H4 (cell line): ENCODE results near the gene BARX1. TPM values are rescaled to one million over a fixed set of nuclear protein-coding genes. Genes with fewer than 3 reads are reported as not detected.
"Not testable (repeated sequence)": the region's sequence is repeated elsewhere in the genome, so short reads cannot be mapped to it uniquely, and the experiment has no call there.

Source experiments
- DNase-seq: peaks from one replicate; pipeline ENCODE4 v3.0.0-alpha.2; 2015; ENCODE audit warnings: low spot score
- total RNA-seq: library from RNA; depleted of rRNA; stranded (reverse); fragments of >200 nt; shearing (Covaris generic); gene quantifications from 2 replicates; pipeline ENCODE4 v1.2.3, GENCODE V29; 2014; rRNA removed

BARX1 gene, protein sequence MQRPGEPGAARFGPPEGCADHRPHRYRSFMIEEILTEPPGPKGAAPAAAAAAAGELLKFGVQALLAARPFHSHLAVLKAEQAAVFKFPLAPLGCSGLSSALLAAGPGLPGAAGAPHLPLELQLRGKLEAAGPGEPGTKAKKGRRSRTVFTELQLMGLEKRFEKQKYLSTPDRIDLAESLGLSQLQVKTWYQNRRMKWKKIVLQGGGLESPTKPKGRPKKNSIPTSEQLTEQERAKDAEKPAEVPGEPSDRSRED
- total RNA-seq, result not detected in 2 replicates

- DNase-seq, result no peak
Observed at GRCh38 chr9:93955111-93955980, at the start of gene BARX1. BARX1 (minus strand) TSS chr9:93955355; CDS start chr9:93955146, 209 bp downstream.

- peak; percentile 51 for DNase-seq
Observed at GRCh38 chr9:94002316-94003140, 47.4 kb upstream of the BARX1 start.

DNA sequence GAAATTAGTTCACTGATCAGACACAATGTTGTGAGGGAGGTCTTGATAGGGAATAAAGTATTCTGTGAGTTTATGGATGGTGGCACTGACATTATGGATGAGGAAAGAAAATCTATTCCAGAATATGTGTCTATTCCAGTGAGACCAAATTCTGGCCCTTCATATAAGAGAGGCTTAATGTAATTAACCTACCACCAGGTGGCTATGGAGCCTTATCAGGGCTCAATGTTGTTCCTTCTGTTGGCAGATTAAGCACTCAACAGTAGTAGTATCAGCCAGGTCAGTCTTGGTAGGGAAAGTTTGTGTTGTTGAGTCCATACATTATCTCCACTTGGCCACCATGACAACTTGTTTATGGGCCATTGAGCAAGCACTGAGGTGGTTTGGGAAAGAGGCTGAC is 41.7 kb upstream of the BARX1 start:
- no peak for DNase-seq

DNA sequence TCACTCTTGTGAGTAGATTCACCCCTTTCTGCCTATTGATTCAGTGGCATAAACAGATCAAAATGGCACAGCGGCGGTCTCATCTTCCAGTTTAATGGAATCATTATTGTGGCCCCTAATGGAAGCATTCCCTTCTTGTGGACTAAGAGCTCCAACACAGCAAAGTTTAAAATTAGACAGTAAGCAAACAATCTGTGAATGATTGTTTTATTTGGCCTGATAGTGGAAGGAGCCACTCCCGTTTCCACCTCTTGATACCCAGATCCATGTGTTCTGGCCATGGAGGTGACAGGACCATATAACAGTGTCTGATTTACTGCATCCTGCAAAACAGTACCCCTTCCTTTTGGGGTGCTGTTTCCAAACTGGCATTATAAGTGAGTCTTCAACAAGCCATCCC is 41.2 kb upstream of the BARX1 start:
- DNase-seq, result no peak

DNA sequence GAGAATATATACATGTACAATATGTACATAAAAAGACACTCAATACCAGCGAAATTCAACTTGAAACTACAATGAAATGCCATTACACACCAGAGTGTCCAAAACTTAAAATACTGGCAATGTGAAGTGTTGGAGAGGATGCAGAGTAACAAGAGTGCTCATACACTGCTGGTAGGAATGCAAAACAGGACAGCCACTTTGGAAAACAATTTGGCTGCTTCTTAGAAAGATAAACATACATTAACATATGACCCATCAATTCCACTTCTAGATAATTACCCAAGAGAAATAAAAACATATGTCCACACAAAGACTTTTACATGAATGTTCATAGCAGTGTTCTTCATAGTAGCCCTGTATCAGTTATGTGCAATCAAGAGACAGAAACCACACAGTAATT is 39.4 kb upstream of the BARX1 start:
- no peak for DNase-seq

- DNase-seq, result no peak
Observed at GRCh38 chr9:93994132-93994531, 39.0 kb upstream of the BARX1 start.

- no peak for DNase-seq
Observed at GRCh38 chr9:93992830-93993229, 37.7 kb upstream of the BARX1 start.

DNA sequence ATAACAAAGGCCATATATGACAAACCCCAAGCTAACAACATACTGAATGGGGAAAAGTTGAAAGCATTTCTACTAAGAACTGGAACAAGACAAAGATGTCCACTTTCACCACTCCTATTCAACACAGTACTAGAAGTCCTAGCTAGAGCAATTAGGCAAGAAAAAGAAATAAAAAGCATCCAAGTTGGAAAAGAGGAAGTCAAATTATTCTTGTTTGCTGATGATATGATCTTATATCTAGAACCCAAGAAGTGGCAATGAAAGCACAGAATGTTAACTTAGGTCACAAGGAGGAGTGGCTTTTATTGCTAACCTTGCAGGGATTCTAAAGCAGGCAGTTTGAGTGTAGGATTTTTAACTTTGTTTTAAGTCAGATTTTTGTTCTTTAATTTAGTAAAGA is 35.3 kb upstream of the BARX1 start:
- DNase-seq, result no peak

- no peak for DNase-seq
Observed at GRCh38 chr9:93988056-93988455, 32.9 kb upstream of the BARX1 start.

DNA sequence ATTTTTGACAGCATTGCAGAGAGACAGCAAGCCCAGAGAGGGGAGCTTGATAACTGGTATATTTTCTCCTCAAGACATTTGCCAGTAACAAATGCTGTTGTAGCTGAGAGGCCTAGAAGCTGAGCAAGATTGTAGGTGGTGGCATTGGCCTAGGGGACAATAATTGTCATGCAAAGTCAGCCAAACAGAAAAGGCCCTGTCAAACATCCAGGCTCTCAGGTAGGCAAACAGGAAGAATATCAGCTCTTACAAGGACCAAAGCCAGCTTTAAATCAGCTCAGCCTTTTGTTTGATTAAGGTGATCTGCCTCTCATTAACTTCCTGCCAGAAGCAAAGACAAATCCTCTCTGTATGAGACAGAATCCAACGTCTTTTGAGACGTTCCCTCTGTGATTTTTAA is 29.7 kb upstream of the BARX1 start:
- DNase-seq, result no peak

- DNase-seq, result no peak
Observed at GRCh38 chr9:93983875-93984274, 28.7 kb upstream of the BARX1 start.

DNA sequence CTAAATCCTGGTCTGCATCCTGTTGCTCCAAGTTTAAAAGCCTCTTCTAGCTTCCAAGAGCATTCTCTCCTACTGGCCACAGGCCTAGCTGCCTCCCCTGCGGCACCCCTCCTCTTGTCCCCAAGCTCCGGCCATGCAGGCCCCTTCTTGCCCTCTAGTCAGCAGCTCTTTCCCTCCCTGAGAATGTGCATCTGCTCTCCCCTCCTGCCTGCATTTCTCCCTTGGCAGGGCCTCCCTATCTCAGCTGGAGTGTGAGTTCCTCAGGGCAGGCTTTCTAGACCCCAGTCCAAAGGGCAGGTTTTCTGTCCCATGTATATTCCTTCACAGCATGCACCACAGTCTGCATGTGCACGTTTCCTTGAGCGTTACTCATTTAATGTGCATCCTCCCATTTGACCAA is 24.6 kb upstream of the BARX1 start:
- DNase-seq, result no peak

- no peak for DNase-seq
Observed at GRCh38 chr9:93978551-93978950, 23.4 kb upstream of the BARX1 start.

DNA sequence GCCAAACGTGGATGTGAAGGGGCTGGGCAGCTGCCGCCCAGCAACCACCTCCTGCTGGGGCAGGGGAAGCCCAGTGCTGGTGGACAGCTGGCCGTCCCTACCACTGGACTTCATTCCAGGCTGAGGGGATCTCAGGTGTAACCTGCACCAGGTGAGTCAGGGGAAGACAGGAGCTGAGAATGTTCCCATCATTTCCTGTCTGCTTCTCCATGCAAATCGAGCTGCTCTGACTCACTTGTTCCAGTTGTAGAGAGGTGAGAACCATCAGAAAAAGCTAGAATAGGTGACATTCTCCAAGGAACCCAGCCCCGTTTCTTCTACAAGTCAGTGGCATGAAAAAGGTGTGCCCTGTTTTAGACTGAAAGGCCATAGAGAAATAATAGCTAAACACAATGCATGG is 21.8 kb upstream of the BARX1 start:
- no peak for DNase-seq

GRCh38 chr9:93976081-93976480 is 20.9 kb upstream of the BARX1 start:
- DNase-seq, result no peak

DNA sequence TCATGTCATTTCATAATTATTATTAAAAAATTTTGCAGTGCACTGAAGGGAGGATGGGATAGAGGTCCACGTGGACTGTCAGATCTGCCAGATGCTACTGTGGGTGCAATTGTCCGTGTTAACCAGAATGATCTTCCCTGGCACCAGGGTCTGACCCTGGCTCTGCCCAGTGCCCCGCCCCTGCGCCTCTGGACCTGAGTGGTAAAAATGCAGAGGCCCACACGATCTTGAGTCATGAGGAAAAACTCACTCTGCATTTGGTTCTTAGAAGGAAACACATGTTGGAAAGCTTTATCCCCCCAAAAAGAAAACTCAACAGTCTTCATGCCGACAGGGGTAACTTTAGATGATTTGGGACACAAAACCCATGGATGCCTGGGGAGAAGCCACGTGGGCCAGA is 20.1 kb upstream of the BARX1 start:
- DNase-seq, result no peak

DNA sequence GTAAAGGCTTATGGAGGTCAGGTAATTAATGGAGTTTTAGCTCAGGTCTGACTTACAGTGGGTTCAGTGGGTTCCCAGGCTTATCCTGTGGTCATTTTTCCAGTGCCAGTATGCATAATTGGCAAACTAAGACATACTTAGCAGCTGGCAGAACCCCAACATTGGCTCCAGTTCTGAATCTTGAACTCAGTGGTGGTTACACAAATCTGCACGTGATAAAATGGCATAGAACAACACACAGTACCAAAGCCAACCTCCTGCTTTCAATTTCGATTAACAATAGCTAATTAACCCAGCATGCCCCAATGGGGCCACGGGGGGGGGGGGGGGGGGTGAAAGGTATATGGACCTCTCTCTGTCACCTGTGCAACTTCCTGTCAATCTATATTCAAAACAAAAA is 19.0 kb upstream of the BARX1 start:
- DNase-seq, result peak; percentile 23

DNA sequence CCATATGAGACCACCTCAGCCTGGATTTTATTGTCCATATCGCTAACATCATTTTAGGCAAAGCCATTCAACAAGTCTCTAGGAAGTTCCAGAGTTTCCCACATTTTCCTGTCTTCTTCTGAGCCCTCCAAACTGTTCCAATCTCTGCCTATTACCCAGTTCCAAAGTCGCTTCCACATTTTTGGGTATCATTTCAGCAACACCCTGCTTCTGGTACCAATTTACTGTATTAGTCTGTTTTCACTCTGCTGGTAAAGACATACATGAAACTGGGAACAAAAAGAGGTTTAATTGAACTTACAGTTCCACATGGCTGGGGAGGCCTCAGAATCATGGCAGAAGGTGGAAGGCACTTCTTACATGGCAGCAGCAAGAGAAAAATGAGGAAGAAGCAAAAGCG is 17.5 kb upstream of the BARX1 start:
- not testable (repeated sequence) for DNase-seq

- DNase-seq, result no peak
Observed at GRCh38 chr9:93969328-93969661, 14.1 kb upstream of the BARX1 start.

DNA sequence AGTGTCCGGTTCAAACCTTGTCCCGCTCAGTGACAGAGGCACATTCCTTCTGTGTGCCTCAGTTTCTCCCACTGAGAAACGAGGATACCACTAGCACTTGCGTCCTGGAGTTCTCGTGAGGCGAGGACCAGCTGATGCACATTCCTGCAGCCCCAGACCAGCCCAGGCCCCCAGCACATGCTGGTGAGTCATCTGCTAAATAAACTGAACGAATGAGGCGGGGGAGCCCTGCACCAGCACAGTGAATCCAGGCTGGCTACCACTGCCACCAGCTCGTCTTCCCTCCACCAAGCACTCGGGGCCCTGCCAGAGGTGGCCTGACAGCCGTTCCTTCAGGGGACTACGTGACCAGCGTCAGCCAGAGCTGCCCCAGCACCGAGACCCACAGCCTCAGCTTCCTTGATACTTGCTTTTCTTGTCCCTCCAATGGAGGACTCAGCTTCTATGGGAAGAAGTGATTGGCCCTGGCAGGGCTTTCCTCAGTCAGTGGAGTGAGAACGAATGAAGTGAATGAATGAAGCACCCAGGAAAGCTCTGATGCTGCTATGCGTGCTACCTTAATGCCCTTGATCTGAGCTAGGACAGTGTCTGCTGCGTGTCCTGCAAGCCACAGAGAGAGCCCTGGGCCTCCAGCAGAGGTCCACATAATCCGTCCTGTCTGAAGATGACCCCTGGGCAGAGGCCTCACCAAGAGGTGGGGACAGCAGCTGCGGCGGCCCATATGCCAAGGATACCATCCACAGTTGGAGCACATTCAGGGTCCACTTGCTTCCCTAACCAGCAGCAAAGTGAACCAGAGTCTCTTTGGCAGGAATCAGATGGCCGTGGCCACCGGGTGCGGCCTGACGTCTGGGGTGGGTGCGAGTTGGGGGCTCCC is 13.5 kb upstream of the BARX1 start:
- peak; percentile 43 for DNase-seq

GRCh38 chr9:93967020-93967803 is 12.1 kb upstream of the BARX1 start:
- DNase-seq, result no peak
